Effector memory CD4-positive, alpha-beta T cell (primary cell): ENCODE measurements around the gene NTN1.

ENCODE experiments used
- DNase-seq, 3 donors: peaks; one replicate each; pipeline ENCODE4 v3.0.0-alpha.2; 2020
- H3K27ac ChIP-seq: 2 replicates; pipeline ENCODE4 v1.7.0; 2013; ENCODE audit warnings: mild to moderate bottlenecking, low read length, moderate library complexity; ENCODE audit not compliant: insufficient read depth, poor library complexity, severe bottlenecking
- H3K27me3 ChIP-seq: replicated peaks from 2 replicates; pipeline ENCODE4 v1.7.0; 2013; ENCODE audit warnings: mild to moderate bottlenecking, low read length; ENCODE audit not compliant: insufficient read depth, control insufficient read depth, poor library complexity, severe bottlenecking
- H3K36me3 ChIP-seq: 2 replicates; pipeline ENCODE4 v1.7.0; 2013; ENCODE audit warnings: mild to moderate bottlenecking, low read length, moderate library complexity; ENCODE audit not compliant: control insufficient read depth, insufficient read depth
- H3K4me1 ChIP-seq: 2 replicates; pipeline ENCODE4 v1.7.0; 2013; ENCODE audit warnings: low read length, mild to moderate bottlenecking; ENCODE audit not compliant: control insufficient read depth, insufficient read depth, poor library complexity, severe bottlenecking
- H3K4me3 ChIP-seq: 2 replicates; pipeline ENCODE4 v1.7.0; 2013; ENCODE audit warnings: low read length, low read depth, mild to moderate bottlenecking; ENCODE audit not compliant: insufficient read depth, poor library complexity, severe bottlenecking
- H3K9me3 ChIP-seq: 2 replicates; pipeline ENCODE4 v1.7.0; 2013; ENCODE audit warnings: mild to moderate bottlenecking, low read length, moderate library complexity; ENCODE audit not compliant: control insufficient read depth

NTN1 gene

GRCh38 chr17:9173386-9173983 lies 152.2 kb downstream of the NTN1 start:
- Histone ChIP-seq H3K27me3 (peaks cover 5% of the 10 kb centered on the region), H3K27ac (no peak overlapping the region), H3K4me1 (no peaks in the 10 kb centered on the region), H3K36me3 (no peaks in the 10 kb centered on the region), H3K4me3 (no peak overlapping the region), H3K9me3 (no peaks in the 10 kb centered on the region)
- DNase-seq: no peak

GRCh38 chr17:9174312-9174711 lies 153.0 kb downstream of the NTN1 start:
- no peaks in the 10 kb centered on the region for H3K36me3 ChIP-seq
- no peaks in the 10 kb centered on the region for H3K27me3 ChIP-seq
- H3K4me1 ChIP-seq: no peaks in the 10 kb centered on the region
- DNase-seq: no peak
- no peak overlapping the region for H3K27ac ChIP-seq
- no peak overlapping the region for H3K4me3 ChIP-seq
- no peaks in the 10 kb centered on the region for H3K9me3 ChIP-seq

GRCh38 chr17:9174779-9175574 lies 153.7 kb downstream of the NTN1 start:
- DNase-seq: no peak
- H3K9me3 ChIP-seq: no peaks in the 10 kb centered on the region
- H3K4me1 ChIP-seq: no peaks in the 10 kb centered on the region
- H3K4me3 ChIP-seq: no peak overlapping the region
- no peak overlapping the region for H3K27ac ChIP-seq
- H3K27me3 ChIP-seq: no peaks in the 10 kb centered on the region
- H3K36me3 ChIP-seq: no peaks in the 10 kb centered on the region

- no peaks in the 10 kb centered on the region for H3K4me1 ChIP-seq
- H3K27ac ChIP-seq: no peak overlapping the region
- no peak for DNase-seq
- no peaks in the 10 kb centered on the region for H3K9me3 ChIP-seq
- no peaks in the 10 kb centered on the region for H3K27me3 ChIP-seq
- H3K4me3 ChIP-seq: no peak overlapping the region
- H3K36me3 ChIP-seq: no peaks in the 10 kb centered on the region
Observed at GRCh38 chr17:9175700-9176467, 154.6 kb downstream of the NTN1 start.

- Histone ChIP-seq H3K27me3 (no peaks in the 10 kb centered on the region), H3K36me3 (no peaks in the 10 kb centered on the region), H3K27ac (no peak overlapping the region), H3K4me1 (no peaks in the 10 kb centered on the region), H3K4me3 (no peak overlapping the region), H3K9me3 (no peaks in the 10 kb centered on the region)
- no peak for DNase-seq
Observed at GRCh38 chr17:9177212-9177611, 155.9 kb downstream of the NTN1 start.

- Histone ChIP-seq H3K4me1 (no peaks in the 10 kb centered on the region), H3K36me3 (no peaks in the 10 kb centered on the region), H3K27ac (no peak overlapping the region), H3K9me3 (no peaks in the 10 kb centered on the region), H3K27me3 (peaks cover under 1% of the 10 kb centered on the region), H3K4me3 (no peak overlapping the region)
- DNase-seq: no peak
Observed at GRCh38 chr17:9178319-9178718, 157.0 kb downstream of the NTN1 start.

GRCh38 chr17:9179602-9180001 lies 158.3 kb downstream of the NTN1 start:
- Histone ChIP-seq H3K36me3 (no peaks in the 10 kb centered on the region), H3K4me3 (no peak overlapping the region), H3K9me3 (no peaks in the 10 kb centered on the region), H3K4me1 (no peaks in the 10 kb centered on the region), H3K27ac (no peak overlapping the region), H3K27me3 (peaks cover 5% of the 10 kb centered on the region)
- no peak for DNase-seq

- H3K27ac ChIP-seq: no peak overlapping the region
- H3K36me3 ChIP-seq: no peaks in the 10 kb centered on the region
- no peaks in the 10 kb centered on the region for H3K9me3 ChIP-seq
- no peak for DNase-seq
- peaks cover 5% of the 10 kb centered on the region for H3K27me3 ChIP-seq
- H3K4me1 ChIP-seq: no peaks in the 10 kb centered on the region
- H3K4me3 ChIP-seq: no peak overlapping the region
Observed at GRCh38 chr17:9181640-9182039, 160.3 kb downstream of the NTN1 start.

- H3K9me3 ChIP-seq: no peaks in the 10 kb centered on the region
- DNase-seq: no peak
- H3K36me3 ChIP-seq: no peaks in the 10 kb centered on the region
- no peaks in the 10 kb centered on the region for H3K4me1 ChIP-seq
- no peak overlapping the region for H3K4me3 ChIP-seq
- H3K27me3 ChIP-seq: peaks cover 5% of the 10 kb centered on the region
- H3K27ac ChIP-seq: no peak overlapping the region
Observed at GRCh38 chr17:9183306-9183705, 162.0 kb downstream of the NTN1 start.

- Histone ChIP-seq H3K9me3 (no peaks in the 10 kb centered on the region), H3K4me1 (no peaks in the 10 kb centered on the region), H3K4me3 (no peak overlapping the region), H3K27me3 (peaks cover 5% of the 10 kb centered on the region), H3K36me3 (no peaks in the 10 kb centered on the region), H3K27ac (no peak overlapping the region)
- DNase-seq: no peak
Observed at GRCh38 chr17:9185142-9185541, 163.8 kb downstream of the NTN1 start.
